Neuronal stem cell (in vitro differentiated cells): ENCODE measurements around the gene BOLA2B.
"Not testable (repeated sequence)": the region's sequence is repeated elsewhere in the genome, so short reads cannot be mapped to it uniquely, and the experiment has no call there.

Source experiments
- DNase-seq: peaks from one replicate; pipeline ENCODE4 v3.0.0-alpha.2; 2013; ENCODE audit warnings: low spot score
- H2AFZ ChIP-seq: one replicate; pipeline ENCODE4 v1.6.1; 2013; ENCODE audit warnings: mild to moderate bottlenecking, low read length, inconsistent platforms
- H2AK5ac ChIP-seq: 2 replicates; pipeline ENCODE4 v1.6.1; 2013; ENCODE audit warnings: low read depth, mild to moderate bottlenecking, inconsistent platforms, low read length, moderate library complexity, mixed read lengths
- H2BK120ac ChIP-seq: 2 replicates; pipeline ENCODE4 v1.6.1; 2013; ENCODE audit warnings: low read depth, mild to moderate bottlenecking, inconsistent platforms, low read length, moderate library complexity, mixed read lengths
- H2BK12ac ChIP-seq: one replicate; pipeline ENCODE4 v1.6.1; 2013; ENCODE audit warnings: low read length, inconsistent platforms
- H2BK15ac ChIP-seq: 2 replicates; pipeline ENCODE4 v1.6.1; 2013; ENCODE audit warnings: mild to moderate bottlenecking, low read length, inconsistent platforms, mixed read lengths
- H2BK5ac ChIP-seq: one replicate; pipeline ENCODE4 v1.6.1; 2013; ENCODE audit warnings: inconsistent platforms, mild to moderate bottlenecking, low read length, moderate library complexity
- H3K14ac ChIP-seq: one replicate; pipeline ENCODE4 v1.6.1; 2013; ENCODE audit warnings: low read length, inconsistent platforms
- H3K18ac ChIP-seq: 2 replicates; pipeline ENCODE4 v1.6.1; 2013; ENCODE audit warnings: low read length, inconsistent platforms
- H3K23ac ChIP-seq: 2 replicates; pipeline ENCODE4 v1.6.1; 2013; ENCODE audit warnings: low read depth, mild to moderate bottlenecking, mixed read lengths, low read length, inconsistent platforms; ENCODE audit not compliant: poor library complexity
- H3K27ac ChIP-seq: replicated peaks from 3 replicates; pipeline ENCODE4 v1.5.1; 2013; ENCODE audit warnings: low read length, inconsistent platforms
- H3K27me3 ChIP-seq, 3 experiments: 2 replicates each; pipeline ENCODE4 v1.6.1; 2013; ENCODE audit warnings: low read length in 3 of 3, mild to moderate bottlenecking in 2 of 3, inconsistent platforms in 1 of 3, low read depth in 1 of 3, mixed read lengths in 1 of 3, moderate library complexity in 1 of 3; ENCODE audit not compliant: control insufficient read depth in 3 of 3, insufficient read depth in 3 of 3
- H3K36me3 ChIP-seq, 2 donors: replicated peaks in 1 of 2; 2 replicates each; pipeline ENCODE4 v1.6.1; 2013; ENCODE audit warnings: low read length in 2 of 2; ENCODE audit not compliant: control insufficient read depth in 2 of 2, insufficient read depth in 2 of 2
- H3K4ac ChIP-seq: 2 replicates; pipeline ENCODE4 v1.6.1; 2013; ENCODE audit warnings: inconsistent platforms, mild to moderate bottlenecking, low read length, moderate library complexity
- H3K4me1 ChIP-seq, 2 donors: 1 replicate in 1 of 2; 2 replicates in 1 of 2; pipeline ENCODE4 v1.6.1; 2013; ENCODE audit warnings: low read length in 2 of 2, low read depth in 1 of 2; ENCODE audit not compliant: control insufficient read depth in 2 of 2, insufficient read depth in 1 of 2
- H3K4me2 ChIP-seq: one replicate; pipeline ENCODE4 v1.6.1; 2013; ENCODE audit warnings: mild to moderate bottlenecking, low read length, inconsistent platforms; ENCODE audit not compliant: insufficient read depth, poor library complexity, severe bottlenecking
- H3K4me3 ChIP-seq, 2 donors: 2 replicates each; pipeline ENCODE4 v1.5.1; 2013; ENCODE audit warnings: low read length in 2 of 2, mild to moderate bottlenecking in 2 of 2, inconsistent platforms in 1 of 2, moderate library complexity in 1 of 2
- H3K79me1 ChIP-seq: one replicate; pipeline ENCODE4 v1.6.1; 2013; ENCODE audit warnings: low read depth, mild to moderate bottlenecking, inconsistent platforms, low read length, moderate library complexity
- H3K9ac ChIP-seq: one replicate; pipeline ENCODE4 v1.6.1; 2013; ENCODE audit warnings: mild to moderate bottlenecking, low read depth, low read length, inconsistent platforms; ENCODE audit not compliant: poor library complexity
- H3K9me3 ChIP-seq, 2 donors: replicated peaks in 1 of 2; 2 replicates each; pipeline versions ENCODE3 to v1.6.1; 2013; ENCODE audit warnings: low read length in 2 of 2, mild to moderate bottlenecking in 2 of 2, inconsistent platforms in 1 of 2, low read depth in 1 of 2, mixed read lengths in 1 of 2, moderate library complexity in 1 of 2; ENCODE audit not compliant: control insufficient read depth in 2 of 2, insufficient read depth in 1 of 2
- H4K8ac ChIP-seq: one replicate; pipeline ENCODE4 v1.6.1; 2013; ENCODE audit warnings: low read depth, mild to moderate bottlenecking, inconsistent platforms, low read length, moderate library complexity
- H4K91ac ChIP-seq: one replicate; pipeline ENCODE4 v1.6.1; 2013; ENCODE audit warnings: low read length, low read depth, mild to moderate bottlenecking, inconsistent platforms; ENCODE audit not compliant: poor library complexity
- WGBS, 2 donors: extraction: QIAGEN DNeasy Blood & Tissue Kit; methylation state at CpG; one replicate each; pipeline ENCODE4 v1.1.7; 2013; ENCODE audit warnings: missing lambda C conversion rate in 2 of 2, mixed read lengths in 1 of 2; ENCODE audit not compliant: insufficient read length in 2 of 2, insufficient replicate concordance in 1 of 2; ENCODE audit errors: extremely low coverage in 2 of 2; 5-methylcytosine and 5-hydroxymethylcytosine counted together

The BOLA2B gene

GRCh38 chr16:30199049-30199448, 5.6 kb upstream of the BOLA2B start, which contains the start of gene SULT1A3:
Gene SULT1A3 (plus strand): TSS chr16:30199255. CDS start chr16:30200729, 1,474 bp downstream.
- DNase-seq, H3K36me3 ChIP-seq, H2BK15ac ChIP-seq, H3K23ac ChIP-seq, H3K27ac ChIP-seq, H2BK12ac ChIP-seq, H3K9ac ChIP-seq, H2BK5ac ChIP-seq, H3K4ac ChIP-seq, H3K4me2 ChIP-seq, H2BK120ac ChIP-seq, H3K27me3 ChIP-seq, H3K79me1 ChIP-seq, H4K91ac ChIP-seq, H3K9me3 ChIP-seq, H2AFZ ChIP-seq, H3K4me1 ChIP-seq, H2AK5ac ChIP-seq, H4K8ac ChIP-seq, H3K4me3 ChIP-seq, H3K18ac ChIP-seq, H3K14ac ChIP-seq: not testable (repeated sequence)
- WGBS, 2 donors = no CpG with 5 or more reads among the region's 3 CpGs

- H3K27me3 ChIP-seq, H3K9ac ChIP-seq, H4K91ac ChIP-seq, H4K8ac ChIP-seq, H3K79me1 ChIP-seq, H2BK15ac ChIP-seq, H3K36me3 ChIP-seq, H2AFZ ChIP-seq, H2BK120ac ChIP-seq, H2AK5ac ChIP-seq, H2BK12ac ChIP-seq, H3K14ac ChIP-seq, H3K27ac ChIP-seq, H3K23ac ChIP-seq, H2BK5ac ChIP-seq, H3K18ac ChIP-seq, H3K4me2 ChIP-seq, H3K9me3 ChIP-seq, H3K4ac ChIP-seq, H3K4me3 ChIP-seq, DNase-seq, H3K4me1 ChIP-seq: not testable (repeated sequence)
- no CpG with 5 or more reads among the region's 2 CpGs for WGBS, 2 donors
Observed at GRCh38 chr16:30197001-30197400, 3.5 kb upstream of the BOLA2B start.

GRCh38 chr16:30194172-30194925, 883 bp upstream of the BOLA2B start:
- H3K27me3 ChIP-seq, H2BK5ac ChIP-seq: not testable (repeated sequence)
- peak overlapping the region; percentile 48 to 73 for H3K4me3 ChIP-seq

GRCh38 chr16:30193098-30193497, 368 bp downstream of the BOLA2B start:
- not testable (repeated sequence) for H3K4me2 ChIP-seq, H3K23ac ChIP-seq, H4K8ac ChIP-seq, H3K79me1 ChIP-seq, H3K14ac ChIP-seq, H3K4me3 ChIP-seq, H3K36me3 ChIP-seq, H3K27me3 ChIP-seq, H2AFZ ChIP-seq, H3K4me1 ChIP-seq, H2BK120ac ChIP-seq, H2AK5ac ChIP-seq, H4K91ac ChIP-seq, H2BK12ac ChIP-seq, H2BK5ac ChIP-seq, H2BK15ac ChIP-seq, H3K4ac ChIP-seq, H3K9ac ChIP-seq, H3K18ac ChIP-seq, H3K9me3 ChIP-seq, DNase-seq, H3K27ac ChIP-seq
- WGBS, 2 donors = no CpG with 5 or more reads among the region's 21 CpGs

More at GRCh38 chr16:30194172-30194925, 883 bp upstream of the BOLA2B start:
- H3K4me2 ChIP-seq = peak overlapping the region; percentile 69
- not testable (repeated sequence) for H3K9ac ChIP-seq, H4K8ac ChIP-seq, H2BK120ac ChIP-seq, H2BK15ac ChIP-seq, H3K4ac ChIP-seq, H3K27ac ChIP-seq, H3K9me3 ChIP-seq, H3K18ac ChIP-seq, H3K36me3 ChIP-seq, H2AK5ac ChIP-seq, H3K14ac ChIP-seq, DNase-seq, H4K91ac ChIP-seq, H2AFZ ChIP-seq, H3K79me1 ChIP-seq, H3K23ac ChIP-seq, H3K4me1 ChIP-seq, H2BK12ac ChIP-seq
- no CpG with 5 or more reads among the region's 60 CpGs for WGBS, 2 donors
